ENCODE measurements around the gene CHRFAM7A.
"Not testable (repeated sequence)": the region's sequence is repeated elsewhere in the genome, so short reads cannot be mapped to it uniquely, and the experiment has no call there.

Gene CHRFAM7A

GRCh38 chr15:30315704-30316103 is 77.6 kb downstream of the CHRFAM7A start:
- DNase-seq (ENCODE audit: low read depth) = not testable (repeated sequence)

- not testable (repeated sequence) for DNase-seq (ENCODE audit: low read depth)
Measured at GRCh38 chr15:30310575-30310974, 82.8 kb downstream of the CHRFAM7A start.

Measured in stimulated activated CD8-positive, alpha-beta memory T cell treated with anti-CD3 and anti-CD28 coated beads, Interleukin-4, amount 100 ng/mL, for 24 hours (primary cell).